Right atrium auricular region (tissue), 2 donors: ENCODE measurements around the gene ADCY2. TPM values are rescaled to one million over a fixed set of nuclear protein-coding genes. Genes with fewer than 3 reads are reported as not detected.
A peak's percentile ranks its signal among the peaks of the same experiment; 100 is the strongest.

Experiments used
- DNase-seq: peaks from one replicate; pipeline ENCODE4 v3.0.0-alpha.2; 2019; ENCODE audit warnings: low spot score
- H3K27ac ChIP-seq, 2 donors: fragments of 200-600 bp; sonication (generic); 1 replicate in 1 of 2; 2 replicates in 1 of 2; pipeline ENCODE4 v1.5.1; 2016 to 2019
- H3K27me3 ChIP-seq, 2 donors: fragments of 200-600 bp; sonication (generic); one replicate each; pipeline versions ENCODE4 v1.5.1 to v1.6.0; 2017 to 2019
- H3K36me3 ChIP-seq: fragments of 200-600 bp; sonication (generic); one replicate; pipeline ENCODE4 v1.5.1; 2016
- H3K4me1 ChIP-seq, 2 donors: fragments of 200-600 bp; sonication (generic); one replicate each; pipeline versions ENCODE4 v1.5.1 to v1.6.0; 2017 to 2019
- H3K4me3 ChIP-seq, 2 donors: fragments of 200-600 bp; sonication (generic); 1 replicate in 1 of 2; 2 replicates in 1 of 2; pipeline ENCODE4 v1.5.1; 2017 to 2019; ENCODE audit warnings: mild to moderate bottlenecking in 1 of 2, moderate library complexity in 1 of 2
- H3K9me3 ChIP-seq, 2 donors: fragments of 200-600 bp; sonication (generic); one replicate each; pipeline ENCODE4 v1.5.1; 2019
- total RNA-seq, 2 donors: library from RNA; depleted of rRNA; stranded (reverse); fragments of >200 nt; gene quantifications; one replicate each; pipeline ENCODE4 v1.1.0, GENCODE V29; 2016
- TF ChIP-seq, protein P1 (sequence below), 2 donors: fragments of 200-600 bp; sonication (generic); IDR thresholded peaks; one replicate each; pipeline ENCODE4 v1.5.1; 2019; ENCODE audit warnings: antibody characterized with exemption in 2 of 2

The ADCY2 gene
- total RNA-seq, 2 donors from 2014 or later, result 3.3 TPM; not detected in 1

DNA sequence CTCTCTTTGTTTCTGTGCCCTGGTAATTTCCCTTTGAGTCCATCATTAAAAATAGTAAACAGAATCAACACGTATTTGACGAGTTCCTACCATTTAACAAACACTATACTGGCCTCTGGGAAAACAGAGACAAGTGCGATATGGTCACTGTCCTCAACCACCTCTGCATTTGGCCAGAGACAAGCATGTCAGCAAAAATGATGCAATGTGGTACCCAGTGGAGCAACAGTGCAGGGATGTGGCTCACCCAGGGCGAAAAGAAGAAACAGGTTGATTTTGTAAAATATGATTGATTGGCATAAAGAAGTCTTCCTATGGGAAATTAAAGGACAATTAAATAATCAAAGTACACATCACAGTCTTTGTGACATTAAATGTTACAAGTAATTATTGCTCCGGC lies 355.9 kb downstream of the ADCY2 start:
- Histone ChIP-seq H3K4me3 (no peak overlapping the region), H3K4me1 (no peaks in the 10 kb centered on the region), H3K27me3 (no peaks in the 10 kb centered on the region), H3K27ac (no peak overlapping the region), H3K36me3 (no peaks in the 10 kb centered on the region), H3K9me3 (no peaks in the 10 kb centered on the region)
- TF ChIP-seq, protein P1, sequence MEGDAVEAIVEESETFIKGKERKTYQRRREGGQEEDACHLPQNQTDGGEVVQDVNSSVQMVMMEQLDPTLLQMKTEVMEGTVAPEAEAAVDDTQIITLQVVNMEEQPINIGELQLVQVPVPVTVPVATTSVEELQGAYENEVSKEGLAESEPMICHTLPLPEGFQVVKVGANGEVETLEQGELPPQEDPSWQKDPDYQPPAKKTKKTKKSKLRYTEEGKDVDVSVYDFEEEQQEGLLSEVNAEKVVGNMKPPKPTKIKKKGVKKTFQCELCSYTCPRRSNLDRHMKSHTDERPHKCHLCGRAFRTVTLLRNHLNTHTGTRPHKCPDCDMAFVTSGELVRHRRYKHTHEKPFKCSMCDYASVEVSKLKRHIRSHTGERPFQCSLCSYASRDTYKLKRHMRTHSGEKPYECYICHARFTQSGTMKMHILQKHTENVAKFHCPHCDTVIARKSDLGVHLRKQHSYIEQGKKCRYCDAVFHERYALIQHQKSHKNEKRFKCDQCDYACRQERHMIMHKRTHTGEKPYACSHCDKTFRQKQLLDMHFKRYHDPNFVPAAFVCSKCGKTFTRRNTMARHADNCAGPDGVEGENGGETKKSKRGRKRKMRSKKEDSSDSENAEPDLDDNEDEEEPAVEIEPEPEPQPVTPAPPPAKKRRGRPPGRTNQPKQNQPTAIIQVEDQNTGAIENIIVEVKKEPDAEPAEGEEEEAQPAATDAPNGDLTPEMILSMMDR (IDR thresholded peaks at IDR 0.05), result no peak
- no peak for DNase-seq

- DNase-seq, result no peak
- no peaks in the 10 kb centered on the region for H3K27me3 ChIP-seq
- no peak overlapping the region for H3K27ac ChIP-seq
- no peaks in the 10 kb centered on the region for H3K36me3 ChIP-seq
- H3K9me3 ChIP-seq, result no peaks in the 10 kb centered on the region
- TF ChIP-seq, protein P1 (IDR thresholded peaks at IDR 0.05), result no peak
- no peaks in the 10 kb centered on the region for H3K4me1 ChIP-seq
- no peak overlapping the region for H3K4me3 ChIP-seq
Observed at GRCh38 chr5:7753181-7753580, 357.2 kb downstream of the ADCY2 start.

DNA sequence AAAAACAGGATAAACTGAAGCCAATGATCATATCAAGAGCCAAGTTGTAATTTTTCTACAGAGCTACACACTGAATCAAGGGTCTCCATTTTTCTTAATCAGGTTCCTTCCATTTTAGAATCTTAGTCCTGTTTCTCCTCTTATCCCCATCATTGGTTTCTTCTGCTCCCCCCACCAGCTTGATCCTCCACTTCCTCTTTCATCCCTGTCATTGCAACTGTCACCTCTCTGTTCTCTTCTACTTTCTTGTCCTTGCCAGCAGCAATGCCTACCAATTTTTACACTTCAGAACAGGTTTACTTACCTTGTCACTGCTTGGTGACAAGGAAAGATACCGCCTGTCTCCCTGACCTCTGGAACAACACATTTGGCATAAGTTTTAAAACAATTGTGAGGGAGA lies 357.7 kb downstream of the ADCY2 start:
- TF ChIP-seq, protein P1 (IDR thresholded peaks at IDR 0.05), result no peak
- no peak for DNase-seq
- no peaks in the 10 kb centered on the region for H3K4me1 ChIP-seq
- H3K27ac ChIP-seq, result no peak overlapping the region
- no peak overlapping the region for H3K4me3 ChIP-seq
- no peaks in the 10 kb centered on the region for H3K27me3 ChIP-seq
- H3K36me3 ChIP-seq, result no peaks in the 10 kb centered on the region
- H3K9me3 ChIP-seq, result no peaks in the 10 kb centered on the region

- Histone ChIP-seq H3K4me1 (no peaks in the 10 kb centered on the region), H3K9me3 (no peaks in the 10 kb centered on the region), H3K27ac (no peak overlapping the region), H3K4me3 (no peak overlapping the region), H3K27me3 (no peaks in the 10 kb centered on the region), H3K36me3 (no peaks in the 10 kb centered on the region)
- DNase-seq, result no peak
- TF ChIP-seq, protein P1 (IDR thresholded peaks at IDR 0.05), result no peak
Observed at GRCh38 chr5:7754490-7754889, 358.6 kb downstream of the ADCY2 start.

DNA sequence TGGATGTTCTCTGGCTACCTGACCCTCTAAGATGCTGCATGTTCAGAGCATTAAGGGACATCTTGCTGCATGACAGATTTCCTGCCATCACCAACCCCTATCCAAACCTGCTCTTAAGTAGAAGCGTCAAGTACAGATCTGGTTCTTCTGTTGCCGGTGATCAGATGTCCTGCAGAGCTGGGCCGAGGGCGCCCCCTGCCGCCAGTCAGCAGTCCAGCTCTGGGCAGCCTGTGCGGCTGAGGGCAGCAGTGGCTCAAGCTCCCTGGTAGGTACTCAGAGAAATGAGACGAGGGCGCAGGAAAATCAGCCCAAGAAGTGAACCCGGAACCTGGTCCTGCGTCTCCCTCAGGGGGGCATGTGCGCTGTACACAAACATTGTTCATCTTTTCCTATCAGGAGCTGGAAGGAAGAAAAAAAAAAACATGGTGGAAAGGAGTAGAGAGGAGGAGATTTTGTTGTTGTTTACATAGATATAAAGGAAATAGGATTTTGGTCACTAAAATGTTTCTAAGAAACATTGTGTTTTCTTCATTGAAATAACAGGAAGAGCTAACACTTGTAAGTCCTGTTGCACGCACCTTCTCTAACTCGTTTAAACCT lies 359.2 kb downstream of the ADCY2 start:
- no peaks in the 10 kb centered on the region for H3K36me3 ChIP-seq
- DNase-seq, result no peak
- no peak overlapping the region for H3K27ac ChIP-seq
- H3K27me3 ChIP-seq, result no peaks in the 10 kb centered on the region
- no peaks in the 10 kb centered on the region for H3K4me1 ChIP-seq
- no peak overlapping the region for H3K4me3 ChIP-seq
- TF ChIP-seq, protein P1 (IDR thresholded peaks at IDR 0.05), result peak in 1 of 2 donors; percentile 60
- H3K9me3 ChIP-seq, result no peaks in the 10 kb centered on the region

- TF ChIP-seq, protein P1 (IDR thresholded peaks at IDR 0.05), result no peak
- Histone ChIP-seq H3K27me3 (no peaks in the 10 kb centered on the region), H3K36me3 (no peaks in the 10 kb centered on the region), H3K27ac (no peak overlapping the region), H3K4me1 (no peaks in the 10 kb centered on the region), H3K4me3 (no peak overlapping the region), H3K9me3 (no peaks in the 10 kb centered on the region)
- no peak for DNase-seq
Observed at GRCh38 chr5:7755958-7756357, 360.0 kb downstream of the ADCY2 start.
